Measurements from ENCODE around the gene DSCAML1.

DSCAML1 gene

GRCh38 chr11:117511483-117511930 is 285.5 kb downstream of the DSCAML1 start:
- no peak for DNase-seq (ENCODE audit: extremely low read depth, low read depth)
- no peak overlapping the region for H3K4me3 ChIP-seq (replicated peaks; ENCODE audit: low read depth, low read length)
- TF ChIP-seq, protein P1, sequence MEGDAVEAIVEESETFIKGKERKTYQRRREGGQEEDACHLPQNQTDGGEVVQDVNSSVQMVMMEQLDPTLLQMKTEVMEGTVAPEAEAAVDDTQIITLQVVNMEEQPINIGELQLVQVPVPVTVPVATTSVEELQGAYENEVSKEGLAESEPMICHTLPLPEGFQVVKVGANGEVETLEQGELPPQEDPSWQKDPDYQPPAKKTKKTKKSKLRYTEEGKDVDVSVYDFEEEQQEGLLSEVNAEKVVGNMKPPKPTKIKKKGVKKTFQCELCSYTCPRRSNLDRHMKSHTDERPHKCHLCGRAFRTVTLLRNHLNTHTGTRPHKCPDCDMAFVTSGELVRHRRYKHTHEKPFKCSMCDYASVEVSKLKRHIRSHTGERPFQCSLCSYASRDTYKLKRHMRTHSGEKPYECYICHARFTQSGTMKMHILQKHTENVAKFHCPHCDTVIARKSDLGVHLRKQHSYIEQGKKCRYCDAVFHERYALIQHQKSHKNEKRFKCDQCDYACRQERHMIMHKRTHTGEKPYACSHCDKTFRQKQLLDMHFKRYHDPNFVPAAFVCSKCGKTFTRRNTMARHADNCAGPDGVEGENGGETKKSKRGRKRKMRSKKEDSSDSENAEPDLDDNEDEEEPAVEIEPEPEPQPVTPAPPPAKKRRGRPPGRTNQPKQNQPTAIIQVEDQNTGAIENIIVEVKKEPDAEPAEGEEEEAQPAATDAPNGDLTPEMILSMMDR (IDR thresholded peaks at IDR 0.05; ENCODE audit: low read depth, low read length, missing control alignments), result no peak

GRCh38 chr11:117510646-117511045 is 286.4 kb downstream of the DSCAML1 start:
- DNase-seq (ENCODE audit: extremely low read depth, low read depth), result no peak
- TF ChIP-seq, protein P1 (IDR thresholded peaks at IDR 0.05; ENCODE audit: low read depth, low read length, missing control alignments), result no peak
- no peak overlapping the region for H3K4me3 ChIP-seq (replicated peaks; ENCODE audit: low read depth, low read length)

DNA sequence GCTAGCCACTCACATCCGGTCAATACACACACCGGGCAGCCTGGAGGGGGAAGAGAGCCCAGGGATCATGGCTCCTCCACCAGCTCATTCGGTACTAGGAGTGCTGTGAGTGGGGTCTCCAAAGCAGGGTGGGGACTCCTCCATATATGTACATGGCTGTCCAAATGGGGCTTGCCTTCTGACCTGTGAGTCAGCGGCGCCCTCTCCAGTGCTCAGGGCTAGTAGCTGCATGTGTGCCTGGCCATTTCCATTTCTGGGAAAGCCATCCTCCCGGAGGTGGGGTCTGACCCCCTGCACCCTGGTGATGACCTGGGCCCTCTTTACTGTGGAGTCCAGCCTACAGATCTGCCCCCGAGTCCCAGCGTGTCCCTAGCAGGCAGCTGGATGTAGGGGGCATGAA is 287.5 kb downstream of the DSCAML1 start:
- TF ChIP-seq, protein P1 (IDR thresholded peaks at IDR 0.05; ENCODE audit: low read depth, low read length, missing control alignments), result no peak
- DNase-seq (ENCODE audit: extremely low read depth, low read depth), result no peak
- H3K4me3 ChIP-seq (replicated peaks; ENCODE audit: low read depth, low read length), result no peak overlapping the region

- TF ChIP-seq, protein P1 (IDR thresholded peaks at IDR 0.05; ENCODE audit: low read depth, low read length, missing control alignments), result no peak
- no peak for DNase-seq (ENCODE audit: extremely low read depth, low read depth)
- no peak overlapping the region for H3K4me3 ChIP-seq (replicated peaks; ENCODE audit: low read depth, low read length)
These were observed 290.0 kb downstream of the DSCAML1 start for GRCh38 chr11:117506971-117507370.

DNA sequence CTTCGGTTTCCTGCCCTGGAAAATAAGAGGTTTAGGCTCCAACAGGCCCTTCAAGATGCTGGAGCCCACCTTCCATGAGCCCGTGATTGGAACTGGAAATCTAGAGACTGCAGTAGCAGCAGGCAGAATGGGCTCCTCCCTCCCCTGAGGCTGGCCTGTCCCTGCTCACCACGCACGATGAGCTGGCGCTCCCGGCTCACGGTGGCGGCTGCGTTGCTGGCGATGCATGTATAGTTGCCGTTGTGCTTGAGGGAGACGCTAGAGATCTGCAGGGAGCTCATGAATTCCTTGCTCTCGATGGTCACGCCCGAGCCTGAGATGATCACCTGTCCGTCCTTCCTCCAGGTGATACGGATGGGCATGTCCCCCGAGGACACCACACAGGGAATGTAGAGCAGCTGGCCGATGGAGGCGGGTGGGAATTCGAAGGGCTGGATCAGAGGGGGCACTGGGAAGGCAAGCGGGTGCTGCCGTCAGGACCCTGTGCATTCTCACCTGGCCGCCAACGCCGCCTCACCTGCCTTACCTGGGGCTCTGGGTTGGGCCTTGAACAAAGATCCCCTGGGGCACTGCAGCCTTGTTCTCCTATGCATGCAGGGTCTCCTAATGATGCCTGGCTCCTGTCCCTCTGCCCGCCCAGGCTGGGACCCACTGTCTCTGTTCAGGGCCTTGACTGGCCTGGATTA is 291.6 kb downstream of the DSCAML1 start:
- TF ChIP-seq, protein P1 (IDR thresholded peaks at IDR 0.05; ENCODE audit: low read depth, low read length, missing control alignments), result no peak
- DNase-seq (ENCODE audit: extremely low read depth, low read depth), result no peak
- no peak overlapping the region for H3K4me3 ChIP-seq (replicated peaks; ENCODE audit: low read depth, low read length)

DNA sequence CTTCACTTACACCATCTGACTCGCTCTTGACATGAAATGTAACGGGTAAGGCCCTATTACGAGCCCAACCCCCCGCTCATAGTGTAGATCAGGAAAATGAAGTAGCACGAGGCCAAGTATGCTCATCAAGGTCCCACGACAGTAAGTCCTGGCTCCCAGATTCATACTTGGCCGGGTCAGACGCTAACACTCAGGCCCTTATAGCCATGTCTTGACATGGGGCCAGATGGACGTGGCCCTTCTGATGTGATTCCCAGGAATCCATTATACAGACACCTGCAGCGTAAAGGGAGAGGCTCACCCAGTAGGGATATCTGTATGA is 294.3 kb downstream of the DSCAML1 start:
- TF ChIP-seq, protein P1 (IDR thresholded peaks at IDR 0.05; ENCODE audit: low read depth, low read length, missing control alignments), result no peak
- H3K4me3 ChIP-seq (replicated peaks; ENCODE audit: low read depth, low read length), result no peak overlapping the region
- no peak for DNase-seq (ENCODE audit: extremely low read depth, low read depth)
